CD4-positive, alpha-beta memory T cell (primary cell): ENCODE measurements around the gene ST14. TPM values are rescaled to one million over a fixed set of nuclear protein-coding genes. Genes with fewer than 3 reads are reported as not detected.

ENCODE experiments used
- CTCF ChIA-PET: fragments of 350-600 bp; sonication (Branson Sonifier 250); formaldehyde crosslinking; loops from one replicate; lab custom pipeline; 2021; ENCODE audit warnings: inconsistent platforms; ENCODE audit not compliant: partially characterized antibody; lab: Charles Lee
- POLR2A ChIA-PET: fragments of 350-600 bp; sonication (Branson Sonifier 250); formaldehyde crosslinking; loops from one replicate; lab custom pipeline; 2021; ENCODE audit not compliant: partially characterized antibody; lab: Charles Lee
- DNase-seq, 5 donors: peaks; one replicate each; pipeline versions ENCODE4 v3.0.0 to v3.0.0-alpha.2; 2020 to 2022; ENCODE audit warnings: mixed read lengths in 1 of 5
- H3K27ac ChIP-seq: one replicate; pipeline ENCODE4 v1.7.0; 2013; ENCODE audit warnings: low read depth, low read length
- H3K27me3 ChIP-seq: 2 replicates; pipeline ENCODE4 v1.7.0; 2013; ENCODE audit warnings: mild to moderate bottlenecking, low read length, moderate library complexity; ENCODE audit not compliant: insufficient read depth
- H3K36me3 ChIP-seq: 2 replicates; pipeline ENCODE4 v1.7.0; 2013; ENCODE audit warnings: mild to moderate bottlenecking, low read length, moderate library complexity; ENCODE audit not compliant: insufficient read depth
- H3K4me1 ChIP-seq: 2 replicates; pipeline ENCODE4 v1.7.0; 2013; ENCODE audit warnings: mild to moderate bottlenecking, low read length, moderate library complexity; ENCODE audit not compliant: insufficient read depth
- H3K4me3 ChIP-seq, 2 donors: one replicate each; pipeline ENCODE4 v1.7.0; 2013; ENCODE audit warnings: low read length in 2 of 2, mild to moderate bottlenecking in 1 of 2
- H3K9me3 ChIP-seq, 2 donors: one replicate each; pipeline ENCODE4 v1.7.0; 2013; ENCODE audit warnings: low read length in 2 of 2, control low read depth in 1 of 2; ENCODE audit not compliant: control insufficient read depth in 1 of 2
- H3K27ac Mint-ChIP-seq, 7 donors: one replicate each; pipeline ENCODE4 v1.8.0; 2020 to 2021; ENCODE audit warnings: mixed read lengths in 7 of 7, mild to moderate bottlenecking in 6 of 7, inconsistent platforms in 3 of 7, moderate library complexity in 3 of 7
- H3K27me3 Mint-ChIP-seq, 2 donors: one replicate each; pipeline ENCODE4 v1.8.0; 2020 to 2021; ENCODE audit warnings: mixed read lengths in 2 of 2
- H3K36me3 Mint-ChIP-seq, 2 donors: one replicate each; pipeline ENCODE4 v1.8.0; 2020 to 2021; ENCODE audit warnings: mixed read lengths in 2 of 2, inconsistent platforms in 1 of 2, mild to moderate bottlenecking in 1 of 2
- H3K4me1 Mint-ChIP-seq, 4 donors: one replicate each; pipeline ENCODE4 v1.8.0; 2020 to 2021; ENCODE audit warnings: mixed read lengths in 4 of 4, mild to moderate bottlenecking in 1 of 4
- H3K4me3 Mint-ChIP-seq, 8 donors: one replicate each; pipeline ENCODE4 v1.8.0; 2020 to 2021; ENCODE audit warnings: mixed read lengths in 8 of 8, mild to moderate bottlenecking in 7 of 8, moderate library complexity in 6 of 8, inconsistent platforms in 3 of 8
- H3K9me3 Mint-ChIP-seq, 8 donors: one replicate each; pipeline ENCODE4 v1.8.0; 2020 to 2021; ENCODE audit warnings: mixed read lengths in 8 of 8, mild to moderate bottlenecking in 5 of 8, inconsistent platforms in 3 of 8, moderate library complexity in 1 of 8
- intact Hi-C: fragments of 100-400 bp; cut with micrococcal nuclease; formaldehyde crosslinking; loops from one replicate; pipeline ENCODE4 v1.15.1; 2023
- polyA plus RNA-seq, 2 donors: library from polyadenylated mRNA; unstranded; fragments of 300-500 nt; fragmentation: Illumina TruSeq; gene quantifications; one replicate each; pipeline ENCODE4 v1.2.3, GENCODE V29; 2021
- total RNA-seq, 2 experiments: library from RNA; stranded (reverse); gene quantifications; one replicate each; pipeline ENCODE4 v1.2.3, GENCODE V29; 2021

Gene ST14
- total and polyA plus RNA-seq, 4 experiments from 2014 or later = 0.47 to 0.79 (median 0.72) TPM; not detected in 1

- POLR2A ChIA-PET = interaction anchor here (1.4 to 2.2 kb wide), 3 partner anchors 9 to 114 kb away, joined by 4 to 11 read pairs (median 6); no protein-coding TSS in a partner anchor
- CTCF ChIA-PET = interaction anchor here (2.6 to 2.7 kb wide), 2 partner anchors 14 to 195 kb away, joined by 10 to 17 read pairs; no protein-coding TSS in a partner anchor
These were observed 41.4 kb upstream of the ST14 start for GRCh38 chr11:130118165-130118564.

GRCh38 chr11:130118636-130119387 is 40.8 kb upstream of the ST14 start:
- intact Hi-C loops = no loop called here
- peak overlapping the region in 7 of 8 donors; percentile 1 to 66 (median 44) for H3K4me3 Mint-ChIP-seq

More at GRCh38 chr11:130118165-130118564, 41.4 kb upstream of the ST14 start:
- intact Hi-C loops = no loop called here
- Mint-ChIP-seq H3K36me3 (peaks cover 12 to 20% of the 10 kb centered on the region in 2 donors), H3K27me3 (no peaks in the 10 kb centered on the region), H3K9me3 (peaks cover 0 to 1% (median 0%) of the 10 kb centered on the region in 8 donors), H3K4me3 (peak overlapping the region in 1 of 8 donors; percentile 65), H3K4me1 (peaks cover 31 to 45% (median 39%) of the 10 kb centered on the region in 4 donors), H3K27ac (no peak overlapping the region)
- Histone ChIP-seq H3K27me3 (no peaks in the 10 kb centered on the region), H3K4me1 (peaks cover 40% of the 10 kb centered on the region), H3K4me3 (no peak overlapping the region), H3K27ac (no peak overlapping the region), H3K9me3 (no peaks in the 10 kb centered on the region), H3K36me3 (no peaks in the 10 kb centered on the region)
- no peak for DNase-seq

GRCh38 chr11:130120045-130120444 is 39.5 kb upstream of the ST14 start:
- no peak overlapping the region for H3K4me3 Mint-ChIP-seq

More at GRCh38 chr11:130118636-130119387, 40.8 kb upstream of the ST14 start:
- H3K36me3 Mint-ChIP-seq = peaks cover 19 to 21% of the 10 kb centered on the region in 2 donors
- POLR2A ChIA-PET = interaction anchor here (1.4 to 2.2 kb wide), 4 partner anchors 9 to 117 kb away, joined by 4 to 11 read pairs (median 6); partner anchors contain the start of gene PRDM10
- H3K27ac ChIP-seq = no peak overlapping the region
- DNase-seq = peak; percentile 21 to 52 (median 35)
- H3K9me3 ChIP-seq = no peaks in the 10 kb centered on the region
- no peaks in the 10 kb centered on the region for H3K27me3 Mint-ChIP-seq
- no peaks in the 10 kb centered on the region for H3K36me3 ChIP-seq
- peaks cover 31 to 45% (median 39%) of the 10 kb centered on the region in 4 donors for H3K4me1 Mint-ChIP-seq
- CTCF ChIA-PET = interaction anchor here (2.6 to 2.7 kb wide), 2 partner anchors 13 to 196 kb away, joined by 10 to 17 read pairs; no protein-coding TSS in a partner anchor
- H3K27ac Mint-ChIP-seq = peak overlapping the region in 1 of 7 donors; percentile 15
- no peaks in the 10 kb centered on the region for H3K27me3 ChIP-seq
- H3K4me1 ChIP-seq = peaks cover 40% of the 10 kb centered on the region
- no peak overlapping the region for H3K4me3 ChIP-seq
- peaks cover 0 to 1% (median 0%) of the 10 kb centered on the region in 8 donors for H3K9me3 Mint-ChIP-seq

GRCh38 chr11:130121445-130121978 is 38.1 kb upstream of the ST14 start:
- intact Hi-C loops = no loop called here
- POLR2A ChIA-PET = interaction anchor here (1.7 kb wide), 1 partner anchor 118 kb away, joined by 7 read pairs; the partner anchor contains the start of gene PRDM10

More at GRCh38 chr11:130120045-130120444, 39.5 kb upstream of the ST14 start:
- DNase-seq = no peak
- peaks cover 31 to 45% (median 39%) of the 10 kb centered on the region in 4 donors for H3K4me1 Mint-ChIP-seq
- H3K9me3 Mint-ChIP-seq = peaks cover 0 to 1% (median 0%) of the 10 kb centered on the region in 8 donors
- CTCF ChIA-PET = interaction anchor here (2.6 to 2.7 kb wide), 2 partner anchors 12 to 197 kb away, joined by 10 to 17 read pairs; no protein-coding TSS in a partner anchor
- no peaks in the 10 kb centered on the region for H3K36me3 ChIP-seq
- intact Hi-C loops = no loop called here
- H3K27me3 Mint-ChIP-seq = no peaks in the 10 kb centered on the region
- peaks cover 40% of the 10 kb centered on the region for H3K4me1 ChIP-seq
- no peaks in the 10 kb centered on the region for H3K27me3 ChIP-seq
- H3K27ac ChIP-seq = no peak overlapping the region
- no peak overlapping the region for H3K27ac Mint-ChIP-seq
- POLR2A ChIA-PET = interaction anchor here (1.5 to 2.2 kb wide), 2 partner anchors 12 to 118 kb away, joined by 6 to 7 read pairs; partner anchors contain the start of gene PRDM10
- no peak overlapping the region for H3K4me3 ChIP-seq
- no peaks in the 10 kb centered on the region for H3K9me3 ChIP-seq
- peaks cover 24 to 28% of the 10 kb centered on the region in 2 donors for H3K36me3 Mint-ChIP-seq

GRCh38 chr11:130122141-130122575 is 37.4 kb upstream of the ST14 start:
- Histone ChIP-seq H3K27ac (no peak overlapping the region), H3K4me1 (peaks cover 40% of the 10 kb centered on the region), H3K27me3 (no peaks in the 10 kb centered on the region), H3K9me3 (no peaks in the 10 kb centered on the region), H3K36me3 (no peaks in the 10 kb centered on the region), H3K4me3 (no peak overlapping the region)
- peak overlapping the region in 2 of 7 donors; percentile 8 to 36 for H3K27ac Mint-ChIP-seq
- POLR2A ChIA-PET = interaction anchor here (1.7 kb wide), 1 partner anchor 119 kb away, joined by 7 read pairs; the partner anchor contains the start of gene PRDM10
- DNase-seq = no peak
- peak overlapping the region in 5 of 8 donors; percentile 3 to 34 (median 6) for H3K4me3 Mint-ChIP-seq
- H3K27me3 Mint-ChIP-seq = no peaks in the 10 kb centered on the region
- CTCF ChIA-PET = interaction anchor here (0.7 to 3.1 kb wide), 5 partner anchors 9 to 337 kb away, joined by 3 to 26 read pairs (median 3); no protein-coding TSS in a partner anchor
- intact Hi-C loops = no loop called here
- peaks cover 31 to 45% (median 39%) of the 10 kb centered on the region in 4 donors for H3K4me1 Mint-ChIP-seq
- peaks cover 28 to 30% of the 10 kb centered on the region in 2 donors for H3K36me3 Mint-ChIP-seq
- H3K9me3 Mint-ChIP-seq = peaks cover 0 to 1% (median 0%) of the 10 kb centered on the region in 8 donors

More at GRCh38 chr11:130121445-130121978, 38.1 kb upstream of the ST14 start:
- Mint-ChIP-seq H3K9me3 (peaks cover 0 to 1% (median 0%) of the 10 kb centered on the region in 8 donors), H3K27ac (peak overlapping the region in 3 of 7 donors; percentile 17 to 51 (median 42)), H3K4me1 (peaks cover 31 to 45% (median 39%) of the 10 kb centered on the region in 4 donors), H3K27me3 (no peaks in the 10 kb centered on the region), H3K4me3 (peak overlapping the region in 3 of 8 donors; percentile 6 to 72 (median 42)), H3K36me3 (peaks cover 28% of the 10 kb centered on the region in 2 donors)
- Histone ChIP-seq H3K9me3 (no peaks in the 10 kb centered on the region), H3K36me3 (no peaks in the 10 kb centered on the region), H3K4me3 (no peak overlapping the region), H3K4me1 (peaks cover 40% of the 10 kb centered on the region), H3K27me3 (no peaks in the 10 kb centered on the region), H3K27ac (no peak overlapping the region)
- CTCF ChIA-PET = interaction anchor here (0.7 to 3.1 kb wide), 5 partner anchors 10 to 337 kb away, joined by 3 to 26 read pairs (median 3); no protein-coding TSS in a partner anchor
- peak in 1 of 5 donors; percentile 15 for DNase-seq

- ChIA-PET POLR2A (no interaction called here), CTCF (interaction anchor here (1.5 to 3.1 kb wide), 2 partner anchors 8 to 9 kb away, joined by 7 to 26 read pairs; no protein-coding TSS in a partner anchor)
- H3K4me1 Mint-ChIP-seq = peaks cover 28 to 39% (median 34%) of the 10 kb centered on the region in 4 donors
- H3K27me3 Mint-ChIP-seq = no peaks in the 10 kb centered on the region
- no peak overlapping the region for H3K4me3 Mint-ChIP-seq
- no peaks in the 10 kb centered on the region for H3K27me3 ChIP-seq
- no peak for DNase-seq
- H3K9me3 ChIP-seq = no peaks in the 10 kb centered on the region
- no peak overlapping the region for H3K27ac ChIP-seq
- H3K4me1 ChIP-seq = peaks cover 30% of the 10 kb centered on the region
- H3K4me3 ChIP-seq = no peak overlapping the region
- H3K9me3 Mint-ChIP-seq = peaks cover 0 to 1% (median 0%) of the 10 kb centered on the region in 8 donors
- H3K27ac Mint-ChIP-seq = no peak overlapping the region
- peaks cover 3% of the 10 kb centered on the region for H3K36me3 ChIP-seq
- H3K36me3 Mint-ChIP-seq = peaks cover 28 to 37% of the 10 kb centered on the region in 2 donors
- intact Hi-C loops = no loop called here
These were observed 36.1 kb upstream of the ST14 start for GRCh38 chr11:130123414-130124040.
